IMR-90 (cell line): Measurements from ENCODE around the gene TAOK1.

Experiments
- CEBPB ChIP-seq: IDR thresholded peaks from 2 replicates; pipeline ENCODE4 v1.6.1; 2012; ENCODE audit warnings: low read depth, low read length, improper control_type of control experiment
- MAFK ChIP-seq: IDR thresholded peaks from 2 replicates; pipeline ENCODE4 v1.6.1; 2012; ENCODE audit warnings: low read depth, low read length, improper control_type of control experiment
- POLR2A ChIP-seq: IDR thresholded peaks from 2 replicates; pipeline ENCODE4 v1.6.1; 2012; ENCODE audit warnings: mild to moderate bottlenecking, low read depth, low read length
- RAD21 ChIP-seq: IDR thresholded peaks from 2 replicates; pipeline ENCODE4 v1.6.1; 2012; ENCODE audit warnings: low read length, improper control_type of control experiment
- RCOR1 ChIP-seq: IDR thresholded peaks from 2 replicates; pipeline ENCODE4 v1.6.1; 2012; ENCODE audit warnings: mild to moderate bottlenecking, low read length, improper control_type of control experiment; ENCODE audit not compliant: insufficient replicate concordance
- RFX5 ChIP-seq: IDR thresholded peaks from 2 replicates; pipeline ENCODE4 v1.8.0; 2012; ENCODE audit warnings: low read depth, mild to moderate bottlenecking, low read length, moderate library complexity
- TF ChIP-seq, protein P1 (sequence below): fragments of 150-350 bp; IDR thresholded peaks from 2 replicates; pipeline ENCODE4 v1.6.1; 2017; ENCODE audit warnings: mild to moderate bottlenecking, antibody characterized with exemption, low read length, low read depth
- TF ChIP-seq, protein P2 (sequence below): conservative IDR thresholded peaks from 2 replicates; pipeline ENCODE4 v1.5.1; 2012; ENCODE audit warnings: mild to moderate bottlenecking, low read depth, low read length, improper control_type of control experiment

DNA sequence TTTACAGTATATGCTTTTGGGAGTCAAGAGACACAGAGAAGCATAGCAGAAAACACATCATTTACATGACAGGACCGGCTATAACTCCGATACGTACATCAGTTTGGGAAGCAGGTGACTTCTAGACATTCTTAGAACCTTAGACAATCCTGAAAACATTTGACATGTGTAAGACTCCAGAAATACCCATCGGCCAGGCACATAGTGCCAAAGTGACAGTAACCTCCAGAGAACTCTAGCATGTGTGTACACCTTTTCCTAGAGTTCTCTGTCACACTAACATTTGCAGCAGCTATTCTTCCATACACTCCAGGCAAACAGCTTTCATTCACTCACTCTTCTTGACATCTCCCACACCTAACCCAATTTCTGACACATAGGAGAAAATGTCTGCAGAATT, 3.4 kb upstream of the TAOK1 start:
- TF ChIP-seq, protein P1, sequence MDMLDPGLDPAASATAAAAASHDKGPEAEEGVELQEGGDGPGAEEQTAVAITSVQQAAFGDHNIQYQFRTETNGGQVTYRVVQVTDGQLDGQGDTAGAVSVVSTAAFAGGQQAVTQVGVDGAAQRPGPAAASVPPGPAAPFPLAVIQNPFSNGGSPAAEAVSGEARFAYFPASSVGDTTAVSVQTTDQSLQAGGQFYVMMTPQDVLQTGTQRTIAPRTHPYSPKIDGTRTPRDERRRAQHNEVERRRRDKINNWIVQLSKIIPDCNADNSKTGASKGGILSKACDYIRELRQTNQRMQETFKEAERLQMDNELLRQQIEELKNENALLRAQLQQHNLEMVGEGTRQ: no peak
- TF ChIP-seq, protein P2, sequence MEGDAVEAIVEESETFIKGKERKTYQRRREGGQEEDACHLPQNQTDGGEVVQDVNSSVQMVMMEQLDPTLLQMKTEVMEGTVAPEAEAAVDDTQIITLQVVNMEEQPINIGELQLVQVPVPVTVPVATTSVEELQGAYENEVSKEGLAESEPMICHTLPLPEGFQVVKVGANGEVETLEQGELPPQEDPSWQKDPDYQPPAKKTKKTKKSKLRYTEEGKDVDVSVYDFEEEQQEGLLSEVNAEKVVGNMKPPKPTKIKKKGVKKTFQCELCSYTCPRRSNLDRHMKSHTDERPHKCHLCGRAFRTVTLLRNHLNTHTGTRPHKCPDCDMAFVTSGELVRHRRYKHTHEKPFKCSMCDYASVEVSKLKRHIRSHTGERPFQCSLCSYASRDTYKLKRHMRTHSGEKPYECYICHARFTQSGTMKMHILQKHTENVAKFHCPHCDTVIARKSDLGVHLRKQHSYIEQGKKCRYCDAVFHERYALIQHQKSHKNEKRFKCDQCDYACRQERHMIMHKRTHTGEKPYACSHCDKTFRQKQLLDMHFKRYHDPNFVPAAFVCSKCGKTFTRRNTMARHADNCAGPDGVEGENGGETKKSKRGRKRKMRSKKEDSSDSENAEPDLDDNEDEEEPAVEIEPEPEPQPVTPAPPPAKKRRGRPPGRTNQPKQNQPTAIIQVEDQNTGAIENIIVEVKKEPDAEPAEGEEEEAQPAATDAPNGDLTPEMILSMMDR: no peak
- TF ChIP-seq RAD21 (no peak), POLR2A (no peak), RFX5 (no peak), RCOR1 (no peak), CEBPB (no peak), MAFK (no peak)
